Activated T-helper 9 cell treated with anti-CD3 and anti-CD28 coated beads, Interleukin-2, amount 50 U/mL, for 16 hours (primary cell): ENCODE results near the gene GLRX3.

Experiments used
- DNase-seq: peaks from one replicate; pipeline ENCODE4 v3.0.0-alpha.2; 2020; ENCODE audit warnings: low read depth

Gene GLRX3

DNA sequence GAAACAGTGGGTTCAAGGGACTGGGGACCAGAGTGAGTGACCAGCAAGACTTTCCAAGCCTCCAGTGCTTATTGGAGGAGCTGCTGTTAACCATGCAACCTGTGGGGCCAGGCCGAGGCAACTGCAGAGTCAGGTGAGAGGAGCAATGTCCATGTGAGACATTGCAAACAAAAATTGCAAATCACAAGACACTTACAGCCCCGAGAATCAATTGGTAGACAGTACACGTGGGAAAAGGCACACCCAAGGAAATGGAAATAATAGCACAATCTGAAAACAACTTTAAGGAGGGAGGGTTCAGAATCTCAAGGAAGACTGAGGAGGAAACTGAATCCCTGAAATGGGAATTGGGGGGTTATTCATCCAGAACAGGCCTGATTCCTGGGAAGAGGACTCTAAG lies 72.6 kb downstream of the GLRX3 start:
- no peak for DNase-seq

- no peak for DNase-seq
Measured at GRCh38 chr10:130212746-130213145, 76.6 kb downstream of the GLRX3 start.

- no peak for DNase-seq
Measured at GRCh38 chr10:130213286-130214080, 77.3 kb downstream of the GLRX3 start.

DNA sequence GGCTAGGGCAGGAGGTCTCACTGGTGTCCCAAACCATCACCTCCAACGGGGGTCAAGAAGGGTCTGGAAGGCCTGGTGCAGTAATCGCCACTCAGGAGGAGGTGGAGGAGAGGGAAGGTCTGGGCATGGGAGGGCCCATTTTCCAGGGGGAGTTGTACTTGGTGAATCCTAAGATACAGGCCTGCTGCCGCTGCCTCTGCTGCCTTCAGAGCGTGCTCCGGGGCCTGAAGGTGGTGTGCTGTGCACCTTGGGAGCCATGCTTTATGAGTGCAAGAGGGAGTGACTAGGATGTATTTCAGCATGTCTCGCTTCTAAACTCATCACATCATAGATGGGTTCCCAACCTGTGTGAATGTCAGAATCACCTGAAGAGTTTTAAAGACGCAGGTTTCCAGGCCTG lies 78.2 kb downstream of the GLRX3 start:
- no peak for DNase-seq

DNA sequence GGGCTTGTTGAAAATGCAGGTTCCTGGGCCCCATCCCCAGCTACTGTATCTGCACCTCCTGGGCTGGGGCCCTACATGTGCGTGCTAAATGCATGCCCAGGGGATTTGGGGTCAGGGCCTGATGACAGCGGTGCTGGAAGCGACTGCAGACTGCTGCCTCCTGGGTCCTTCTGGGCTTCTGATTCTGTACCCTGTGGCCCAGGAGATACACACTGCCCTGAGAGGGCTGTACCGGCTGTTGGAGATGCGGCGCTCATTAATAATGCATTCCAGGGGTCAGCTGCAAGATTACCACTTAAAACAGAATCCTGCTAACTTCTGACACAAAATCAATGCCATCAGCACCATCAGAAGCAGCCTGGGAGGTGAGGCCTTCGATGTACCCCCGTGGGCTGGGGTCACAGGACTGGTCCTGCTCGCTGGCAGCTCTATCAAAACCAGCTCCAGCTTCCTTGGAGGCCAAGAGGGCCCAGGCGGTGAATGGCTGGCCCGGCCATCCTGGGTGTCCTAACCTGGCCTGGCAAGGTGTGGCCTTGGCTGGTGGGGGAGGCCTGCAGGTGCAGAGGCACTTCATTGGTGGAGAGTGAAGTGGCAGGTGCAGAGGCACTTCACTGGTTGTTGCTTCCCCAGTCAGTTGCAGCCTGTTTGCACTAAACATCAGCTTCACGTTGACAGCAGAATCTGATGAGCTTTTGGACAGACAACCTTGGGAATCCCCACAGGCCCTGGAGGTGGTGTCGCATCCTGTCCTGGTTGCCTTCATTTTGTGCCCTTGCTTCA lies 79.2 kb downstream of the GLRX3 start:
- DNase-seq: no peak

DNA sequence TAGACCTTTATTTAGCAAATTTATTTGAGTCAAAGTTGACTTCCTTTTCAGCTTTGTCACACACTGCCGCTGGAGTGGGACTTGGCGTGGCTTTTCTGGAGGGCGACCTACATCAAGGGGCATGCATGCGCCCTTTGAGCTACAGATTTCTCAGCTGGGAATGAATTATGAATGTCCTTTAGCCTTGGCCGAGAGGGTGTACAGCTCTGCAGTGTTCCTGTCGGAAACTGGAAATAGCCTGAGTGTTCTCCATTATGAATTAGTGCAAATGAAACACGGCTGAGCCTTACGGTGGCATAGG lies 79.7 kb downstream of the GLRX3 start:
- DNase-seq: no peak

GRCh38 chr10:130218181-130218641 lies 82.0 kb downstream of the GLRX3 start:
- no peak for DNase-seq

GRCh38 chr10:130218936-130219335 lies 82.7 kb downstream of the GLRX3 start:
- no peak for DNase-seq

GRCh38 chr10:130220251-130221185 lies 84.3 kb downstream of the GLRX3 start:
- no peak for DNase-seq

DNA sequence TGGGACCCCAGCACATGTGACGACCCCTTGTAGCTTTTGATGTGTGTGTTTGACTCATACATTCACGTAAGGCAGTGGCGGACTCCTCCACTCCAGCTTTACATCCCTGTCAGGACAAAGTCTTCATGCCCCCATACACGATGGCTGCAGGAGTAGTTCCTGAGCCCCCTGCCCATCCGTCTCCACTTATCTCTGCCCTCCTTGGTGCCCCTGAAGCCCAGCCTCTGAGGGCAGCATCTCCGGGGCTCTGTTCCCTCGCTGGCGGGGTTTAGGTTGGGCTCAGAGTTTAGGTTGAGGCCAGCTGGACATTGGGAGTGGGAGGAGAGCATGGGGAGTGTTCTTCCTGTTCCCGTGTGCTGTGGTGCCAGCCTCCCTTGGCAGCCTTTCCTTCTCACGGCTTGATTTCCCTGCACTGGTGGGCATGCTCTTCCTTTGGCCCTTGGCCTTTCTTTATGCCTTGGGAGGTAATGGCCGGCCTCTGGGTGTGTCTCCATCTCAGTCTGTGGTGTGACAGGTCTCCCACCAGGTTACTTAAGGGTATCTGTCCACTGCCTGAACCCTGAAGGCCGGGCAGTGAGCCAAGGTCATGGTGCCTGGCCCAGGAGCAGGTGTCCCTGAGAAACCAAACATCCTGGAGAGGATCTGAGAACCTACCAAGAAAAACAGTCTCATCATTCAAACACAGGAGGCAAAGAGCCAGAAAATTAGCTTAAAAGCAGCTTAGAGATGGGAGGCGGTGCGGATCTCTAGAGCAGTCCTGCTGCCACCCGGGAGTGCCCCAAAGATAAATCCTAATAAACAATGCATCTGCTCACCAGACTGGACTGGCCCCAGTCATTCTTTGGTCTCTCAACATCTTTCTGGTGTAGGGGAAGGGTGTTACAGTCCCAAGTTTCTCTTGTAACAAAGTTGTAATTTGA lies 85.5 kb downstream of the GLRX3 start:
- no peak for DNase-seq

GRCh38 chr10:130222381-130222780 lies 86.2 kb downstream of the GLRX3 start:
- DNase-seq: no peak

- no peak for DNase-seq
Measured at GRCh38 chr10:130224228-130224627, 88.0 kb downstream of the GLRX3 start.

DNA sequence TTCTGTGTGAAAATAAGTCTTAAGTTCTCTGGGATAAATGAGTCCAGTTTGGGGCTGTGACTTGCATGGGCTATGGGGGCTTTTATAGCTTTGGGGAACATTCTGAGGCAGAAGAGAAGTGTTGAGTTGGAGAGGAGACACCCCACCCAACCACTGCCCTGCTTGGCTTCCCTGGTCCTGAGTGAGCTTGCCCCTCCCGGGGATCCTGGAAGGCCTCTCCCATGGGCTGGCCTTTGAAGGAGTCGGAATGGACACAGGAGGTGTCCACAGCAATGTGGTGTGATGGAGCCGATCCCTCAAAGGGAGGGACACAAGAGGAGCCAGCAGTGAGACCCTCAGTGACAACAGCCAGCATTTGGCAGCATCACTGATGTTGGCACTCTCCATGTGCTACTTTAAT lies 89.8 kb downstream of the GLRX3 start:
- no peak for DNase-seq

- DNase-seq: no peak
Measured at GRCh38 chr10:130227883-130228282, 91.7 kb downstream of the GLRX3 start.
